Posterior cingulate gyrus (tissue), 11 donors: ENCODE data around the gene SLC1A4.
"Not testable (repeated sequence)": the region's sequence is repeated elsewhere in the genome, so short reads cannot be mapped to it uniquely, and the experiment has no call there.

Experiments
- DNase-seq, 10 donors: peaks; one replicate each; pipeline versions ENCODE4 v3.0.0 to v3.0.0-alpha.2; 2020 to 2021; ENCODE audit warnings: mixed read lengths in 3 of 10
- intact Hi-C: fragments of 100-400 bp; cut with DNase I; formaldehyde crosslinking; loops from one replicate; pipeline ENCODE4 v1.15.1; 2023

SLC1A4 gene

DNA sequence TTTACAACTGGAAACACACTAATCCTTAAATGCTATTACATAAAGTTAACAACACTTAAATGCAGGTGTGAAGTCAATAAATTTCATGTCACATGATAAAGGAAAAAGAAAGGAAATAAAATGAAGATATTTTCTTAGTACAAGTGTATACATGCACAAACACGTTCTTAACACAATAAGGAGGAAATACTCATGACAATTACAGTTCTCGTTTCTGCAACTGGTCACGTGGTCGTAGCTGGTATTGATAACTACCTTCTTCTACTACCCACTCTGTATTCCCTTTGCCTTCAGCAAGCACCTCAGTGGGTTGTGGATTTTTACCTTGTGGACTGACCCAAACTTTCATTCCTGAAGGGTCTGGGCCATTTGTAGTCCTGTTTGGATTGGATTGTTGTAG lies 26.1 kb upstream of the SLC1A4 start:
- intact Hi-C loops, DNase-seq: not testable (repeated sequence)

DNA sequence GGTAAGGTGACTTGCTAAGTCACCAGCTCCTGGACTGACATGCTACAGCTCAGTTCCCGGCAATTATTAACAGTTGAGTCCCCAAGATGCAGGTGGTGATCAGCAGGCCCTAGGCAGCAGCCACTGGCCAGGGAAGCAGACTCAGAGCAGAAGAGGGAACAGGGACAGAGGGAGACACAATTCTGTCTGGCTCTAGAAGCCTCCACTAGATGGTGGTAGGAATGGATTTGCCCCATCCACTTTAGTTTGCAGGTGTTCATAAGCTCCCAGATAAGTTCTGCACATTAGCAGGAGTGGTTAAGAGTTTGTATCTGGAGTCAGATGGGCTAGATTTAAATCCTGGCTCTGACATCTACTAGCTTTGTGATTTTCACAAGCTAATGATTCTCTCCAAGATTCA lies 25.5 kb upstream of the SLC1A4 start:
- intact Hi-C loops: no loop called here
- DNase-seq: no peak

DNA sequence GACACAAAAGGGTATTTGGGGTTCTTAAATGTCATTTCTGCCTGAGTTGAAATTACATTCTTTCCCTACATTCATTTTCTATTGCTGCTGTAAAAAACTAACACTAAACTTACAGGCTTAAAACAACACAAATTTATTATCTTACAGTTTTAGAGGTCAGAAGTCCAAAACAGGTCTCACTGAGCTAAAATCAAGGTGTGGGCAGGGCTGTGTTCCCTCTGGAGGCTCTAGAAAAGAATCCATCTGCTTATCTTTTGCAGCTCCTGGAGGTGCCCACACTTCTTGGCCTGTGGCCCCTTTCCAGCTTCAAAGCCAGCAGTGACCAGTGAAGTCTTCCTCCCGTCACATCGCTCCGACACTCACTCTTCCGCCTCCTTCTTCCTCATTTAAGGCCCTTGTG lies 23.2 kb upstream of the SLC1A4 start:
- DNase-seq: no peak
- intact Hi-C loops: no loop called here

DNA sequence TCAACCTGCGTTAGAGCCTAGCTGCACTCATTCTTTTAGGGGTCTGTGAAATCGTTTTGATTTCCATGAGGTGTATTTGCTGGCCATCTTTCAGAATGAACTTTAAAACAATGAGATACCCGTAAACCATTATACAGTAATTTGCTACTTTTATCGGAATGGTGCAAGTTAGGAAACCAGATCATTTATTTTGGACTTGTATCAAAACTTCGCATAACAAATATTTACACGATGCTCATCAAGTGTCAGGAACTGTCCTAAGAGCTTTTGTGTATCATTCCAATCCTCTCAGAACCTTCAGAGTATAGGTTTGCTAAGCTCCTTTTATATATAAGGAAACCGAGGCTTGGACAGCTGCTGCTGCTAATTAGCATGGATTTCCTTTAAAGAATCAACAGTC lies 22.4 kb upstream of the SLC1A4 start:
- no peak for DNase-seq
- intact Hi-C loops: no loop called here

DNA sequence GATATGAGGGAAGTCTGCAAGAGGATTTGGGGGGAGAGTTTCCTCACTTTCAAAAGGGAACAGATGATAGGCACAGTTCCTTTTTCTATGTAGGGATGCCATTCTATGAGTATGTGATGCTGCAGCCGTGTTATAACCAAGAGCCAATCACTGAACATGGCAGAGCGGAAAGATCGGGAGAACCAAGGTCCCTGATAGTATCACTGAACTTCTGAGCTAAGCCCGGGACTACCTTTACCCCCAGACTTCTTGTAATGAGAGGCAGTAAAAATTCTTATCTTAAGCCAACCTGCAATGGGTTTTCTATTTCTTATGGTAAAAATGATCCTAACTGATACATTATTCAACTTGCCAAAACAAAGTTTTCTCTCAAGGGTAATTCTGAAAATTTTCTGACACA lies 21.6 kb upstream of the SLC1A4 start:
- intact Hi-C loops: no loop called here
- no peak for DNase-seq

DNA sequence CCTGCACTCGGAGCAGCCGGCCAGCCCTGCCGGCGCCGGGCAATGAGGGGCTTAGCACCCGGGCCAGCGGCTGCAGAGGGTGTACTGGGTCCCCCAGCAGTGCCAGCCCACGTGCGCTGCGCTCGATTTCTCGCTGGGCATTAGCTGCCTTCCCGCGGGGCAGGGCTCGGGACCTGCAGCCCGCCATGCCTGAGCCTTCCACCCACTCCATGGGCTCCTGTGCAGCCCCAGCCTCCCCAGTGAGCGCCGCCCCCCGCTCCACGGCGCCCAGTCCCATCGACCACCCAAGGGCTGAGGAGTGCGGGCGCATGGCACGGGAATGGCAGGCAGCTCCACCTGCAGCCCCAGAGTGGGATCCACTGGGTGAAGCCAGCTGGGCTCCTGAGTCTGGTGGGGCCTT lies 20.1 kb upstream of the SLC1A4 start:
- DNase-seq, intact Hi-C loops: not testable (repeated sequence)

DNA sequence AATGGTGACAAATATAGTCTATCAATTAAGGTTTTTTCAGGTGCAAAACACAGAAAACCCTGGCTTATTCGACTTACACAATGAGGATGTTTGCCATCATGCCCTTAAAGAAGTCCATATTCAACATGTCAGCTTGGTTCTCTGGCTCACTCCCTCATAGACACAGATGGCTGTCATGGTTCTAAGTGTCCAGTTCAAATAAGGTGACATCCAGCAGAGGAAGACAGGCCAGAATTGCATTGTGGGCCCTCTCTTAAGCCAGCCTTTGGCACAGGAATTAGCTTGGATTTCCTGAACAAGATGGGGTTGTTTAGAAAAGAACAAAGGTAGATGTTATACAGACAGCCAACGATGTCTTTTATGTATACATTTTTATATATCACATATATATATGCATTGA lies 18.7 kb upstream of the SLC1A4 start:
- intact Hi-C loops: no loop called here
- no peak for DNase-seq

DNA sequence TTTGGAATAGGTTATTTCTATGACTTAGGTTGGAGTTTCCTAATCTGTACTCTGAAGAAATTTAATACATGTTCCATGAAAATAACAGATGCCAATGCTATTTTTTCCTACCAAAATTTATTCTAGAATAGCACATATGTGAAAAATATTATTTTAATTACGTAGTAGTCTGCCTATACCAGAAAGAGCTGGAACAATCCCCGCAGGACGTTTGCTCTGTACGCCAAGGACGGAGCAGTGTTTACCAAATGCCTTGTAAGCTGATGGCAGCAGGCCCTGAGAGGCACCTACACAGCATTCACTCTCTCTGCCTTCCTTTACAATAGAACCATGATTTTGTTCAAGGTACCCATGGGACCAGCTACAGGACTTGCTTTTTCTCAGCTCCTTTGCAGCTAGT lies 16.8 kb upstream of the SLC1A4 start:
- DNase-seq: no peak
- intact Hi-C loops: no loop called here

DNA sequence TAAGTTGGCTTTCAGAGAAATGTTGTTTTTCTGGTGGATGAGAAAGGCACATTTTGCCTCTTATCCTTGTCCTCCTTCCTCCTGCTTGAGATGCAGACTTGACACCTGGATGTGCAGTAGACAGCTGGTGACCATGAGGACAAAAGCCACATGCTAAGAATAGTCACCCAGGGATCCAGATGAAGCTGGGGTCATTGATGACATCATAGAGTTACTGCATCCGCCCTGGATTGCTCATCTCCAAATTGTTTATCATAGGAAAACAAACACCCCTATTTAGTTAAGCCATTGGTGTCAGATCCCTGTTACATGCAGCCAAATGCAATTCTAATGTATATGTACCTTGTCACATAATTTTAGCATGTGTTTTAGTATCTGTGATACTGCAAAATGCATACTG lies 16.3 kb upstream of the SLC1A4 start:
- DNase-seq: no peak
- intact Hi-C loops: no loop called here

DNA sequence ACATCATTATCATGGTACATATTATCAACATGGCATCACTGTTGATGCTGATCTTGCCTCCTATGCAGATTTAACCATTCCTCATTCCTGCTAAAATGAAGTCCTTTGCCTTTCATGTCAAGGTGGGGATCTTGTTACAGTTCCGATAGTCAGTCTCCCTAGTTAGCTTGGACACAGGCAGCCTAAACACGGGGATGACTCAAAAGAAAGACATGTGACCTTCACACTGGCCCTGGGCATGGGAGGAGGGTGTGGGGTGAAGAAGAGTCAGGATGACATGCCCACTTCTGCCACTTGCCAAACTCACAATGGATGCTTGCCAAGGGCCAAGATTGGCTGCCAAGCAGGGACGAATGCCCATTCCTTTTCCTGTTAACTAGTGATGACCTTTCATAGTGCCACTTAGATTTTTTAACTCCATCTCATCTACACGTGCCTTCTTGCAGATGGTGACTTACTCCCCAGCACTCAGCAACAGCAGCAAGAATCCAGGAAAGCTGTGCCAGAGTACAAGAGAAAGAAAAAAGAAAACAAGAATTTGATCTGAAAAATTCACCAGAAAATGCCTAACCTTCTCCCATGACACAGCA lies 13.9 kb upstream of the SLC1A4 start:
- intact Hi-C loops: no loop called here
- DNase-seq: peak in 4 of 10 donors; percentile 17 to 88 (median 50)

DNA sequence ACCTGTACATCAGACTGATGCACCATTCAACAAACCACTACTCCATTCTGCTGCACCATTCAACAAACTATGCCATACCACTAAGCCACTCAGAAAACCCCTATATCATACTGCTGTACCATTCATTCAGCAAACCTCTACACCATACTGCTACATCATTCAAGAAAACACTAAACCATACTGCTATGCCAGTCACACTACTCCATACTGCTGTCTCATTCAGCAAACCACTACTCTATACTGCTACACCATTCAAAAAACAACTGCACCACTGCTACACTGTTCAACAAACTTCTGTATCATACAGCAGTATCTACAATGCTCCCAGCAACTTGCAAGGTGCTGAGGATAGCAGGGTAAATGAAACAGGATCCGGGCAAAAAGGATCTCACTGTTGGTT lies 12.9 kb upstream of the SLC1A4 start:
- no peak for DNase-seq
- intact Hi-C loops: no loop called here

DNA sequence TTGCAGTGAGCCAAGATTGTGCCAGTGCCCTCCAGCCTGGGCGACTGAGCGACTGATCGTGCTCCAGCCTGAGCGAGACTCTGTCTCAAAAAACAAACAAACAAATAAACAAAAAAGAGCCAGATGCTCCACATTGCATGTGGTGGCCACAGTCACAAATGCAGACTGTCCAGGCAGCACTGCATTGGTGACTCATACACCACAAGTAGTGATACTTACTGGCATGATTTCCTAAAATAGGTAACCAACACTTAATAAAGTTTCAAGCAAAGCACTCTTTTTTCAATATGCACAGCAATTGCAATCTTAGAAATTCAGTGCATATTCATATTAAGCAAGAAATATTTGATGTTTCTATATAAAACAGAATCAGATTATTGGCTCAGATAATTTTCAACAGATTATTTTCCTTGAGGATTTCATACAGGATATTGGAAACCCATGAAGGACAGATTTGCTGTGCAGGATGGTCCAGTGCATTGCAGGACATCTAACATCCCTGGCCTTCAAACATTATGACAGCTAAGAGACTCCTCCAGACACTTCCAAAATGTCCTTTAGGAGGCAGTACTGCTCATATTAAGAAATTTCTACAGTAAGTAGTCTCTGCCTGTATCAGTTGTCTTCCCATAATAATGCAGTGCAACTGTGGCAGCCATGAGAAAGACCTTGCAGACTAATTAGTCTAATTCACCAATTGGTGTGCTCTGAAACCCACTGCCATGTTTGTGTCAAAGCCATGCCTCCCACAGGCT lies 10.5 kb upstream of the SLC1A4 start:
- intact Hi-C loops: no loop called here
- DNase-seq: no peak

DNA sequence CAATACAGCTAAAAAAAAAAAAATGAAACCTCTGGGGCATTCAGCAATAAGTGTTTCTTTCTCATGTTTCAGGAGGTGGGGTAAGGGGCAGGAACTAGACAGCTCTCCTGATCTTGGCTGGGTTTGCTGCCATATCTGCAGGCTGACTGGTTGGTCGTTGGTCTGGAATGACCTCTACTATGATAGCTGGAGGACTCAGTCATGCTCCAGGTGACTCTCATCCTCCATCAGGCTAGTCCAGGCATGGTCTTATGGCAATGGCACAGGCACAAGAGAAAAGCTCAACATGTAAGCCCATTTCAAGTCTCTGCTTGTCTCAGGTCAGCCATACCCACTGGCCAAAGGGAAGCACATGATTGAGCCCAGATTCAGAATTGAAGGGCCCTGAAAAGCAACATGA lies 9.5 kb upstream of the SLC1A4 start:
- DNase-seq: no peak
- intact Hi-C loops: loop anchor here (10.0 kb wide), 1 partner anchor 55 kb away; no protein-coding TSS in a partner anchor

DNA sequence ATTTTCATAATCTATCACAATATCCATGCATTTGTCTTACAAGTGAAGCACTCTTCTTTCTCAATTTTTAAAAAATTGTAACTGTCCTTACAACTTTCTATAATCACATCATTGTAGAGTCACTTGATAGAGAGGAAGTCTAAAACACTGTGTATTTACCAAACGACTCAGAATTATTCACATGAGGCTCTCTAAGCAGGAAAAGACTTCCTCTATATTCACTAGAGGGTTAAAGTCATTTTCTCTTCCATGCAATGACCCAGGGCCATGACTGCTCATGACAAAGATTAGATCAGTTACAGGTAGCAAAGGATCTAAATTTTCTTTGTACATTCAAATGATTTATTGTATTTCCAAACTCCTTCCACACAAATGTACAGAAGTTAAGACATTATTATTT lies 9.0 kb upstream of the SLC1A4 start:
- no peak for DNase-seq
- intact Hi-C loops: loop anchor here (10.0 kb wide), 1 partner anchor 55 kb away; no protein-coding TSS in a partner anchor

DNA sequence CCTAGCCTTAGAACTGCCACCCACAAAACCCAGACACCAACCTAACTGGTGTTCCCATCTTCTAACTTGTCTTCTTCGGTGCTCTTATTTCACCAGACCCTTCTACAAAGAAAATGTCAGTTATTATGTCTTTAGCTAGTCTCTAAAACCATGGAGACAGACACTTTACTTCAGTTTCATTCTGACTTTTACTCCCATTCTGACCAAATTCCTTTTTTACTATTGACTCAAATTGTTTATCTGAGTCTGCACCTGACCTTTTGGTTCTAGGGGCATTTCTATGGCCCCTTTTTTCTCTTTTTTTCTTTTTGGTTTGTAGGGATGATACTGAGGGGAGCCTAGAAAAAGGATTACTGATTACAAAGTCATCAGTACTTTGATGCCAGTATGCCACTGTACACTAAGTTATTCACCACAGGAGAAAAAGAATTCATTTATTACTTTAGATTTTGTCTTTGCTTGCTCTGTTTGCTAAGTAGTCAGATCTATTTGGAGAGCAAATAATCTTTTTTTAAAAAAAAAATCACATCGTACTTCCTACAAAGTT lies 6.8 kb upstream of the SLC1A4 start:
- intact Hi-C loops: loop anchor here (10.0 kb wide), 1 partner anchor 58 kb away; no protein-coding TSS in a partner anchor
- DNase-seq: no peak

DNA sequence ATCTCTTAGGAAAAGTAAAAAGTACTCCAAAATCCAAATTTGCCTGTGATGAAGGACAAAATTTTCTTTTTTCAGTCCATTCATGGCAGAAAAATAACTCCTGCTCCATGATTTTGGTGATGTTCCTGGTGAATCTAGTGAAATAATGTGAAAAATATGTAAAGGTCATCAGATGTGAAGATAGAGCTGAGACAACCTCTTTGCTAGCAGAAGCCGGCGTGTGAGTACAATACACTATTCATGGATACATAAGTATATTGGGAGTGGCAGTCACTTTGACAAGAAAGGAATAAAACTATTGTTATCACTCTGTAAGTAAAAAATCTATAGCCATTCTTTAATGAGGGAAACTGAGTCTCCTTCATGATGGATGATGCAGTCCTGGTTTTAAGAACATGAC lies 6.3 kb upstream of the SLC1A4 start:
- DNase-seq: no peak
- intact Hi-C loops: loop anchor here (10.0 kb wide), 1 partner anchor 58 kb away; no protein-coding TSS in a partner anchor

DNA sequence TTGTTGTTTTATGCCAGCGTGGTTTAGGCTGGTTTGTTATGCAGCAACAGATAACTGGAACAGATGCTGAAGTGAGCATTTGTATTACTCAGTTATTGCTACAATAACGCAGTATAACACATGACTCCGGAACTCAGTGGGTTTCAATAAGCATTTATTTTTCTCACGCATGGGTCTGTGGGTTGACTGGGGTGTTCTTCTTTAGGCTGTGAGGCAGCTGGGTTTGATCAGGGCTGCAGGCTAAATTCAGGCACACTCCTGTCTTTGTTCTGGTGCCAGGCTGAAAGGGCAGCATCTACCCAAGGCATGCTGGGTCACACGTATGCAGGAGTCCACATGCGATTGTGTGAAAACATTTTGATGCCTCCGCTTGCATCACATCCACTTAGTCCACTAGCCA lies 3.8 kb upstream of the SLC1A4 start:
- no peak for DNase-seq
- intact Hi-C loops: loop anchor here (5.0 to 10.0 kb wide), 3 partner anchors 61 to 463 kb away; partner anchors contain the start of genes AFTPH and RAB1A

DNA sequence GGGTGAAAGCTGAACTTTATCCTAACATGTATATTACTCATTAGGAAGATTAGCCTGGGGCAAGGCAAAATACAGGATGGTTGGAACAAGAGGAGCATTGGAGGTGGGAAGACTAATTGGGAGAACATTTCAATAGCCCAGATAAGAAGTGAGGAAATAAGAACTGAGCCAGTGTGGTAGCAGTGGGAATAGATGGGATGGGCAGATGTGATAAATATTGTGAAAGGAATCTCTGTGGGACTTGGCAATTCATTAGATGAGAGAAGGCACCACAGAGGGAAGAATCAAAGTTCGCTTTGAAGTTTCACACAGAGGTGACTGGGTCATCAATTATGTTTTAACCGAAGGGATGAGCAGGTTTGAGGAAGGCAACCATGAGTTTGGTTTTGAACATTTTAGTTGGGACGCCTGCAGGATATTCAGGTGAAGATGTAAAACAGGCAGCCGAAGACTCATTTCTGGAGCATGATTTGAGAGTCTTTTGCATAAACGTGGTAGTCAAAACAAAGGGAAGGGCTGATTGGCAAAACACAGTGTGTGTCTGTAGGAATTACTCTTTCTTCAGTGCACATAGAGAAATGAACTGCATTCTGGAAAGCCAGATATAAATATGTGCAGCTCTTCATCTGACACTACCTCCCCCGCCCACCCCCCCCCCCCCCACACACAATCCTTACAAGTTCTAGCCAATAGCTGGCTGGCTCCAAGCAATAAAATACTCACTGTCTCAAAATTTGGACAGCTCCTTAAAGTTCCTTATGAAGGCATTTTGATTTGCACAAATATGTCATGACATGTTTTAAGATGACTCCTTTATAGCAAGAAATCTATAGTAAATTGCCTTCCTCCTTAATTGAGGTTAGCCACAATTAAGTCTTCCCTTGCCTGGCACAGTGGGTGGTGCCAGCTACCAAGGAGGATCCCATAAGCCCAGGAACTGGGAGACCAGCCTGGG lies 1.9 kb upstream of the SLC1A4 start:
- intact Hi-C loops: loop anchor here (5.0 to 10.0 kb wide), 3 partner anchors 62 to 465 kb away; partner anchors contain the start of genes AFTPH and RAB1A
- no peak for DNase-seq

DNA sequence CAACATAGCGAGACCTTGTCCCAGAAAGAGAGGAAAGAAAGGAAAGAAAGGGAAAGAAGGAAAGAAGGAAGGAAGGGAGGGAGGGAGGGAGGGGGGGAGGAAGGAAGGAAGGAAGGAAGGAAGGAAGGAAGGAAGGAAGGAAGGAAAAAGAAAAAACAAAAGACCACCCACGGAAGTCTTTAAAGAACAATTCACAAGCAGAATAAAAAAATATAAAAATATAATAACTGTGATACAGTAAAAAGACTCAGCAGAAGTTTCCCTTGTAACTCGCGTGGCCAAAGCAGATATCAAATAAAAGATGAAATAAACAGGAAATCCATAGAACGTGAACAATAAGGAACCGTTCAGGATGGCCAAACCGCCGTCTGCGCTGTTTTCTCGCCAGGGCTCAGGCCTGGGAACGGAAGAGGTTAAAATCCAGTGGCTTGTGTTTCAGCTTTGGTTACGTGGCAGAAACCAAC lies 1.2 kb upstream of the SLC1A4 start:
- no peak for DNase-seq
- intact Hi-C loops: loop anchor here (2.0 to 10.0 kb wide), 4 partner anchors 63 to 466 kb away; partner anchors contain the start of genes AFTPH, CEP68 and RAB1A

DNA sequence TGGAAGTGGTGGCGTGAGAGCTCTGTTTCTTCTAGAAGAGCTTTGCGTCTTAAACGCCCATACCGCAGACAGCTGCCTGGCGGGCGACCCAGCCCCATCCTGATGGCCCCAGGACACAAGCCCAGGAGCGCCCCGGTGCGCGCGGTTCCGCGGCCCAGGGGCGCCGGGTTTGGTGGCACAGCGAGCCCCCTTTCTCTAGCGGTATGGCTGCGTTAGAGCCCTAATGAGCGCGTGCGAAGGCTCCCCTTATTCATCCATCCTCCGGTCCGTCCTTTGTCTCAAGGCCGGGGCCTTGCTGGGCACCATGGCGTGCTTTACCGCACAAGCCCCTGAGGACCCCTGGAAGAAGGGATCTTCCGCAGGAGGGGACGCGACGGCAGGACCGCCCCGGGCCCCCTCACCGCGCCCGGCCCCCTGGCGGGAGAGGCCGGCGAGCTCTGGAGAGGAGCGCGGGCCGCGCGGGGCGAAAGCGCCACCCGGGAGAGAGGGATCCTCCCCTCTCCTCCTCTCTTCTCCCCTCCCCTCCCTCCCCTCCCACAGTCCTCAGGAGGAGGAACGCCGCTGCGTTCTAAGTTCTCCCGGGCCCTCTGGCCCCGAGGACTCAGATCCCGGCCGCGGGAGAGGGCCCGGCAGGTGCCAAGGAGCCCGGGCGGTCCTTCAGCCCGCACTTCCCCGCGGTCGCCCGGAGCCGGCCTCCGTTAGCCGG lies 626 bp upstream of the SLC1A4 start:
- intact Hi-C loops: loop anchor here (2.0 to 10.0 kb wide), 4 partner anchors 64 to 466 kb away; partner anchors contain the start of genes AFTPH, CEP68 and RAB1A

More for the DNA sequence above, 626 bp upstream of the SLC1A4 start:
- peak; percentile 27 to 91 (median 54) for DNase-seq
